Esophagus muscularis mucosa (tissue), 4 donors: Measurements from ENCODE around the gene PRKAG2. TPM values are rescaled to one million over a fixed set of nuclear protein-coding genes. Genes with fewer than 3 reads are reported as not detected.

ENCODE experiments used
- DNase-seq: peaks from one replicate; pipeline ENCODE4 v3.0.0-alpha.2; 2017; ENCODE audit errors: extremely low spot score
- H3K27ac ChIP-seq, 4 donors: fragments of 200-600 bp; sonication (generic); replicated peaks in 1 of 4; 1 replicate in 3 of 4; 2 replicates in 1 of 4; pipeline ENCODE4 v1.5.1; 2016 to 2019; ENCODE audit warnings: mild to moderate bottlenecking in 1 of 4
- H3K27me3 ChIP-seq, 4 donors: fragments of 200-600 bp; sonication (generic); one replicate each; pipeline versions ENCODE4 v1.5.1 to v1.6.0; 2016 to 2019
- H3K36me3 ChIP-seq, 4 donors: fragments of 200-600 bp; sonication (generic); one replicate each; pipeline ENCODE4 v1.5.1; 2016 to 2019
- H3K4me1 ChIP-seq, 4 donors: fragments of 200-600 bp; sonication (generic); one replicate each; pipeline ENCODE4 v1.5.1; 2016 to 2019
- H3K4me3 ChIP-seq, 4 donors: fragments of 200-600 bp; sonication (generic); 1 replicate in 2 of 4; 2 replicates in 2 of 4; pipeline ENCODE4 v1.5.1; 2016 to 2019; ENCODE audit warnings: mild to moderate bottlenecking in 4 of 4, moderate library complexity in 1 of 4
- H3K9me3 ChIP-seq, 4 donors: fragments of 200-600 bp; sonication (generic); 1 replicate in 3 of 4; 2 replicates in 1 of 4; pipeline ENCODE4 v1.5.1; 2016 to 2019
- EP300 ChIP-seq: sonication (generic); formaldehyde crosslinking; IDR thresholded peaks from one replicate; pipeline ENCODE4 v1.6.1; 2017; ENCODE audit warnings: antibody characterized with exemption
- POLR2A ChIP-seq: fragments of 450-650 bp; IDR thresholded peaks from one replicate; pipeline ENCODE4 v1.6.1; 2017; ENCODE audit warnings: antibody characterized with exemption, moderate library complexity, mild to moderate bottlenecking, low read depth
- POLR2AphosphoS5 ChIP-seq, 2 donors: sonication (generic); formaldehyde crosslinking; IDR thresholded peaks; one replicate each; pipeline ENCODE4 v1.6.1; 2017; ENCODE audit warnings: antibody characterized with exemption in 2 of 2
- WGBS: methylation state at CpG from one replicate; pipeline ENCODE4 v1.1.5; 2018; 5-methylcytosine and 5-hydroxymethylcytosine counted together
- intact Hi-C: fragments of 100-400 bp; cut with DNase I; formaldehyde crosslinking; loops from one replicate; pipeline ENCODE4 v1.15.1; 2023
- total RNA-seq, 4 donors: library from RNA; depleted of rRNA; stranded (reverse); fragments of >200 nt; gene quantifications; one replicate each; pipeline versions ENCODE4 v1.1.0 to v1.2.1, GENCODE V29; 2016
- TF ChIP-seq, protein P1 (sequence below), 3 experiments: fragments of 200-600 bp in 2 of 3; fragments of 450-650 bp in 1 of 3; sonication (generic) in 2 of 3; IDR thresholded peaks; one replicate each; pipeline ENCODE4 v1.5.1; 2017 to 2019; ENCODE audit warnings: antibody characterized with exemption in 3 of 3, mild to moderate bottlenecking in 2 of 3, moderate library complexity in 1 of 3

The PRKAG2 gene
- total RNA-seq, 4 donors from 2014 or later: 51.3 to 97.2 (median 77.5) TPM

- 96% methylated on average over 3 of the region's 3 CpGs for WGBS
- TF ChIP-seq EP300 (no peak), POLR2A (no peak), POLR2AphosphoS5 (IDR thresholded peaks at IDR 0.05) (no peak)
- TF ChIP-seq, protein P1, sequence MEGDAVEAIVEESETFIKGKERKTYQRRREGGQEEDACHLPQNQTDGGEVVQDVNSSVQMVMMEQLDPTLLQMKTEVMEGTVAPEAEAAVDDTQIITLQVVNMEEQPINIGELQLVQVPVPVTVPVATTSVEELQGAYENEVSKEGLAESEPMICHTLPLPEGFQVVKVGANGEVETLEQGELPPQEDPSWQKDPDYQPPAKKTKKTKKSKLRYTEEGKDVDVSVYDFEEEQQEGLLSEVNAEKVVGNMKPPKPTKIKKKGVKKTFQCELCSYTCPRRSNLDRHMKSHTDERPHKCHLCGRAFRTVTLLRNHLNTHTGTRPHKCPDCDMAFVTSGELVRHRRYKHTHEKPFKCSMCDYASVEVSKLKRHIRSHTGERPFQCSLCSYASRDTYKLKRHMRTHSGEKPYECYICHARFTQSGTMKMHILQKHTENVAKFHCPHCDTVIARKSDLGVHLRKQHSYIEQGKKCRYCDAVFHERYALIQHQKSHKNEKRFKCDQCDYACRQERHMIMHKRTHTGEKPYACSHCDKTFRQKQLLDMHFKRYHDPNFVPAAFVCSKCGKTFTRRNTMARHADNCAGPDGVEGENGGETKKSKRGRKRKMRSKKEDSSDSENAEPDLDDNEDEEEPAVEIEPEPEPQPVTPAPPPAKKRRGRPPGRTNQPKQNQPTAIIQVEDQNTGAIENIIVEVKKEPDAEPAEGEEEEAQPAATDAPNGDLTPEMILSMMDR (IDR thresholded peaks at IDR 0.05): no peak
- intact Hi-C loops: no loop called here
Measured at GRCh38 chr7:151647874-151648273, 229.0 kb downstream of the PRKAG2 start.

DNA sequence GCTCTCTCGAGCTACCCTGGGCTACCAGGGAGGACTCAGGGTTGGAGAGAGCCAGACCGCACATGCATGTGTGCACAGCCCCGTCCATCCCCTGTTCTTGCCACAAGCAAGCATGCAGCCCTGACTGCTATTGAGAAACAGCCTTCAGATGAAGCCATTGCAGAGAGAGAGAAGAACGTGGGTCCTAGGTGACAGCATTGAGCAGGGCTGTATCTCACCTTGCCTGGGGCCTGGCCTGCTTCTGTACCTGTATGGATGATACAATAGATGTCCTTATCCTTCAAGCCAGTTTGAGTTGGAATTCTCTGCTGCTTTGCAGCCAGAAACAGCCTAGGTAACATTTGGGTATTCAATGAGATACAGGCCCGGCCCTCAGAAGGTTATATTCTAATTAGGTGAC lies 229.9 kb downstream of the PRKAG2 start:
- Histone ChIP-seq H3K36me3 (peaks cover 0 to 3% (median 0%) of the 10 kb centered on the region in 4 donors), H3K27me3 (no peaks in the 10 kb centered on the region), H3K4me3 (no peak overlapping the region), H3K9me3 (peaks cover 0 to 6% (median 0%) of the 10 kb centered on the region in 4 donors), H3K4me1 (peaks cover 10 to 18% (median 18%) of the 10 kb centered on the region in 4 donors), H3K27ac (no peak overlapping the region)
- intact Hi-C loops: no loop called here
- DNase-seq: no peak
- WGBS: 100% methylated on average over 2 of the region's 5 CpGs
- TF ChIP-seq POLR2A: no peak
- TF ChIP-seq, protein P1 (IDR thresholded peaks at IDR 0.05): no peak
- no peak for TF ChIP-seq POLR2AphosphoS5 (IDR thresholded peaks at IDR 0.05)
- no peak for TF ChIP-seq EP300

More at GRCh38 chr7:151647874-151648273, 229.0 kb downstream of the PRKAG2 start:
- H3K4me1 ChIP-seq: peaks cover 10 to 18% (median 18%) of the 10 kb centered on the region in 4 donors
- no peaks in the 10 kb centered on the region for H3K27me3 ChIP-seq
- H3K27ac ChIP-seq: no peak overlapping the region
- H3K9me3 ChIP-seq: peaks cover 0 to 6% (median 0%) of the 10 kb centered on the region in 4 donors
- DNase-seq: no peak
- H3K36me3 ChIP-seq: peaks cover 0 to 3% (median 0%) of the 10 kb centered on the region in 4 donors
- no peak overlapping the region for H3K4me3 ChIP-seq

GRCh38 chr7:151645311-151645710 lies 231.6 kb downstream of the PRKAG2 start:
- 100% methylated on average over 2 of the region's 2 CpGs for WGBS
- Histone ChIP-seq H3K27ac (no peak overlapping the region), H3K4me3 (no peak overlapping the region), H3K27me3 (no peaks in the 10 kb centered on the region), H3K4me1 (peaks cover 4 to 16% (median 7%) of the 10 kb centered on the region in 4 donors), H3K9me3 (peaks cover 0 to 6% (median 0%) of the 10 kb centered on the region in 4 donors), H3K36me3 (peaks cover 0 to 3% (median 0%) of the 10 kb centered on the region in 4 donors)
- intact Hi-C loops: no loop called here
- no peak for DNase-seq
- no peak for TF ChIP-seq POLR2A
- no peak for TF ChIP-seq EP300
- no peak for TF ChIP-seq POLR2AphosphoS5 (IDR thresholded peaks at IDR 0.05)
- TF ChIP-seq, protein P1 (IDR thresholded peaks at IDR 0.05): no peak

DNA sequence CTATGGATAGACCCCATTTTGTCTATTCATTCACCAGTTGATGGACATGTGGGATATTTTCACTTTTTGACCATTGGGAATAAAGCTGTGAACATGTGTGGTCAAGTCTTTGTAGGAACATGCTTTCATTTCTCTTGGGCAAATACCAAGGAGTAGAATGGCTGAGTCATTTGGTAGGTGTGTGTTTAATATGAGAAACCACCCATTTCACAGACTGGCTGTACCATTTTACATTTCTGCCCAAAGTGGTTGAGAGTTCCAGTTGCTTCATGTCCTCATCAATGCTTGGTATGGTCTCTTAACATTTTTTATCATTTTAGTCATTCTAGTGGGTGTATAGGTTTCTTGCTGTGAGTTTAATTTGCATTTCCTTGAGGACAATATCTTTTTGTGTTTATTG lies 232.4 kb downstream of the PRKAG2 start:
- peaks cover 0 to 3% (median 0%) of the 10 kb centered on the region in 4 donors for H3K36me3 ChIP-seq
- H3K27me3 ChIP-seq: no peaks in the 10 kb centered on the region
- H3K4me3 ChIP-seq: no peak overlapping the region
- H3K9me3 ChIP-seq: peaks cover 0 to 6% (median 0%) of the 10 kb centered on the region in 4 donors
- H3K4me1 ChIP-seq: peaks cover 8 to 19% (median 12%) of the 10 kb centered on the region in 4 donors
- intact Hi-C loops: no loop called here
- no peak overlapping the region for H3K27ac ChIP-seq
- no peak for DNase-seq
- TF ChIP-seq, protein P1 (IDR thresholded peaks at IDR 0.05): no peak
- TF ChIP-seq POLR2AphosphoS5 (IDR thresholded peaks at IDR 0.05) (no peak), POLR2A (no peak), EP300 (no peak)

- no peaks in the 10 kb centered on the region for H3K27me3 ChIP-seq
- TF ChIP-seq POLR2AphosphoS5 (IDR thresholded peaks at IDR 0.05) (no peak), POLR2A (no peak), EP300 (no peak)
- TF ChIP-seq, protein P1 (IDR thresholded peaks at IDR 0.05): no peak
- peaks cover 0 to 3% (median 0%) of the 10 kb centered on the region in 4 donors for H3K36me3 ChIP-seq
- no peak for DNase-seq
- intact Hi-C loops: no loop called here
- H3K4me1 ChIP-seq: peaks cover 14 to 38% (median 29%) of the 10 kb centered on the region in 4 donors
- peaks cover 0 to 6% (median 0%) of the 10 kb centered on the region in 4 donors for H3K9me3 ChIP-seq
- H3K4me3 ChIP-seq: no peak overlapping the region
- H3K27ac ChIP-seq: no peak overlapping the region
- 77% methylated on average over 3 of the region's 3 CpGs for WGBS
Measured at GRCh38 chr7:151642746-151643145, 234.2 kb downstream of the PRKAG2 start.
